WTC11 (cell line): ENCODE data around the gene DNAJC6. TPM values are rescaled to one million over a fixed set of nuclear protein-coding genes. Genes with fewer than 3 reads are reported as not detected.

Experiments used
- ATAC-seq: fragments of 200-7000 bp; cut with Tn5 transposase; 2 replicates; pipeline ENCODE4 v1.10.0; 2021; ENCODE audit warnings: mild to moderate bottlenecking, moderate library complexity
- CTCF ChIA-PET: fragments of 300-600 bp; sonication (Branson Sonifier 250); formaldehyde crosslinking; loops from one replicate; lab custom pipeline; 2021; ENCODE audit warnings: antibody characterized with exemption; lab: Charles Lee
- POLR2A ChIA-PET: fragments of 350-600 bp; sonication (Branson Sonifier 250); formaldehyde crosslinking; loops from one replicate; lab custom pipeline; 2021; ENCODE audit warnings: antibody characterized with exemption; lab: Charles Lee
- DNase-seq: peaks from one replicate; pipeline ENCODE4 v3.0.0; 2021; ENCODE audit warnings: low spot score
- H3K27ac Mint-ChIP-seq: 2 replicates; pipeline ENCODE4 v1.8.0; 2021; ENCODE audit warnings: mixed read lengths
- H3K27me3 Mint-ChIP-seq: 2 replicates; pipeline ENCODE4 v1.8.0; 2021; ENCODE audit warnings: low read depth, mild to moderate bottlenecking, moderate library complexity, mixed read lengths
- H3K36me3 Mint-ChIP-seq: 2 replicates; pipeline ENCODE4 v1.8.0; 2021; ENCODE audit warnings: mixed read lengths
- H3K4me1 Mint-ChIP-seq: 2 replicates; pipeline ENCODE4 v1.8.0; 2022; ENCODE audit warnings: mixed read lengths
- H3K4me3 Mint-ChIP-seq: 2 replicates; pipeline ENCODE4 v1.8.0; 2021; ENCODE audit warnings: mild to moderate bottlenecking, moderate library complexity, mixed read lengths
- H3K9me3 Mint-ChIP-seq: 2 replicates; pipeline ENCODE4 v1.8.0; 2021; ENCODE audit warnings: mixed read lengths
- ATF1 ChIP-seq: sonication (generic); formaldehyde crosslinking; IDR thresholded peaks from 2 replicates; pipeline ENCODE4 v1.8.1; 2023; ENCODE audit warnings: mild to moderate bottlenecking, moderate library complexity, missing genetic modification reagents
- ATF6 ChIP-seq: sonication (generic); formaldehyde crosslinking; IDR thresholded peaks from 2 replicates; pipeline ENCODE4 v1.8.1; 2023; ENCODE audit warnings: mild to moderate bottlenecking, missing genetic modification reagents
- CREB1 ChIP-seq: sonication (generic); formaldehyde crosslinking; IDR thresholded peaks from 2 replicates; pipeline ENCODE4 v1.8.0; 2023; ENCODE audit warnings: mild to moderate bottlenecking, missing genetic modification reagents
- E2F5 ChIP-seq: sonication (generic); formaldehyde crosslinking; IDR thresholded peaks from 2 replicates; pipeline ENCODE4 v1.8.1; 2022; ENCODE audit warnings: mild to moderate bottlenecking, moderate library complexity, missing genetic modification reagents
- ELF4 ChIP-seq: sonication (generic); formaldehyde crosslinking; IDR thresholded peaks from 2 replicates; pipeline ENCODE4 v1.8.1; 2022; ENCODE audit warnings: low read depth, mild to moderate bottlenecking, moderate library complexity, missing genetic modification reagents
- ERG ChIP-seq: fragments of 250-450 bp; sonication (Bioruptor Pico); IDR thresholded peaks from 2 replicates; pipeline ENCODE4 v1.8.0; 2021; ENCODE audit warnings: mild to moderate bottlenecking
- SMAD4 ChIP-seq: sonication (generic); formaldehyde crosslinking; IDR thresholded peaks from 2 replicates; pipeline ENCODE4 v1.8.0; 2022; ENCODE audit warnings: mild to moderate bottlenecking, missing genetic modification reagents
- SOX15 ChIP-seq: fragments of 250-450 bp; sonication (Bioruptor Pico); IDR thresholded peaks from 2 replicates; pipeline ENCODE4 v1.9.0; 2021; ENCODE audit warnings: mild to moderate bottlenecking
- TEAD1 ChIP-seq: sonication (generic); formaldehyde crosslinking; IDR thresholded peaks from 2 replicates; pipeline ENCODE4 v1.8.0; 2022; ENCODE audit warnings: mild to moderate bottlenecking, missing genetic modification reagents
- ZNF138 ChIP-seq: sonication (generic); formaldehyde crosslinking; conservative IDR thresholded peaks from 2 replicates; pipeline ENCODE4 v1.8.1; 2022; ENCODE audit warnings: mild to moderate bottlenecking, moderate library complexity, missing genetic modification reagents
- total RNA-seq: library from RNA; stranded (reverse); gene quantifications from 3 replicates; pipeline ENCODE4 v1.2.3, GENCODE V29; 2021
- TF ChIP-seq, protein P1 (sequence below): sonication (generic); formaldehyde crosslinking; IDR thresholded peaks from 2 replicates; pipeline ENCODE4 v1.8.0; 2022; ENCODE audit warnings: mild to moderate bottlenecking, missing genetic modification reagents
- TF ChIP-seq, protein P2 (sequence below): sonication (generic); formaldehyde crosslinking; IDR thresholded peaks from 2 replicates; pipeline ENCODE4 v1.8.1; 2022; ENCODE audit warnings: mild to moderate bottlenecking, missing genetic modification reagents, moderate library complexity, borderline replicate concordance
- TF ChIP-seq, protein P3 (sequence below): sonication (generic); formaldehyde crosslinking; IDR thresholded peaks from 2 replicates; pipeline ENCODE4 v1.8.0; 2022; ENCODE audit warnings: mild to moderate bottlenecking, missing genetic modification reagents
- TF ChIP-seq, protein P4 (sequence below): fragments of 250-450 bp; sonication (Bioruptor Pico); IDR thresholded peaks from 2 replicates; pipeline ENCODE4 v2.1.2; 2022; ENCODE audit warnings: mild to moderate bottlenecking, moderate library complexity
- TF ChIP-seq, protein P5 (sequence below): sonication (generic); formaldehyde crosslinking; IDR thresholded peaks from 2 replicates; pipeline ENCODE4 v1.8.1; 2023; ENCODE audit warnings: mild to moderate bottlenecking, missing genetic modification reagents

The DNAJC6 gene
- total RNA-seq, 1 experiment from 2014 or later: 9.1 TPM

GRCh38 chr1:65357291-65357960 is 48.1 kb downstream of the DNAJC6 start:
- Mint-ChIP-seq H3K36me3 (no peaks in the 10 kb centered on the region), H3K27ac (no peak overlapping the region), H3K4me1 (peaks cover 12% of the 10 kb centered on the region), H3K9me3 (peaks cover 6% of the 10 kb centered on the region), H3K4me3 (no peak overlapping the region), H3K27me3 (no peaks in the 10 kb centered on the region)
- no peak for DNase-seq
- CTCF ChIA-PET: no interaction called here
- no peak for ATAC-seq
- POLR2A ChIA-PET: no interaction called here
- TF ChIP-seq ATF6 (CRISPR knock-in tag) (no peak), ERG (no peak), ZNF138 (CRISPR knock-in tag) (no peak), ELF4 (no peak), TEAD1 (CRISPR knock-in tag) (no peak), E2F5 (CRISPR knock-in tag) (no peak), SOX15 (CRISPR knock-in tag) (no peak), ATF1 (no peak), SMAD4 (no peak), CREB1 (no peak)
- TF ChIP-seq, protein P1, sequence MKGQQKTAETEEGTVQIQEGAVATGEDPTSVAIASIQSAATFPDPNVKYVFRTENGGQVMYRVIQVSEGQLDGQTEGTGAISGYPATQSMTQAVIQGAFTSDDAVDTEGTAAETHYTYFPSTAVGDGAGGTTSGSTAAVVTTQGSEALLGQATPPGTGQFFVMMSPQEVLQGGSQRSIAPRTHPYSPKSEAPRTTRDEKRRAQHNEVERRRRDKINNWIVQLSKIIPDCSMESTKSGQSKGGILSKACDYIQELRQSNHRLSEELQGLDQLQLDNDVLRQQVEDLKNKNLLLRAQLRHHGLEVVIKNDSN (CRISPR knock-in tag): no peak
- TF ChIP-seq, protein P2, sequence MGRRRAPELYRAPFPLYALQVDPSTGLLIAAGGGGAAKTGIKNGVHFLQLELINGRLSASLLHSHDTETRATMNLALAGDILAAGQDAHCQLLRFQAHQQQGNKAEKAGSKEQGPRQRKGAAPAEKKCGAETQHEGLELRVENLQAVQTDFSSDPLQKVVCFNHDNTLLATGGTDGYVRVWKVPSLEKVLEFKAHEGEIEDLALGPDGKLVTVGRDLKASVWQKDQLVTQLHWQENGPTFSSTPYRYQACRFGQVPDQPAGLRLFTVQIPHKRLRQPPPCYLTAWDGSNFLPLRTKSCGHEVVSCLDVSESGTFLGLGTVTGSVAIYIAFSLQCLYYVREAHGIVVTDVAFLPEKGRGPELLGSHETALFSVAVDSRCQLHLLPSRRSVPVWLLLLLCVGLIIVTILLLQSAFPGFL (CRISPR knock-in tag): no peak
- TF ChIP-seq, protein P3, sequence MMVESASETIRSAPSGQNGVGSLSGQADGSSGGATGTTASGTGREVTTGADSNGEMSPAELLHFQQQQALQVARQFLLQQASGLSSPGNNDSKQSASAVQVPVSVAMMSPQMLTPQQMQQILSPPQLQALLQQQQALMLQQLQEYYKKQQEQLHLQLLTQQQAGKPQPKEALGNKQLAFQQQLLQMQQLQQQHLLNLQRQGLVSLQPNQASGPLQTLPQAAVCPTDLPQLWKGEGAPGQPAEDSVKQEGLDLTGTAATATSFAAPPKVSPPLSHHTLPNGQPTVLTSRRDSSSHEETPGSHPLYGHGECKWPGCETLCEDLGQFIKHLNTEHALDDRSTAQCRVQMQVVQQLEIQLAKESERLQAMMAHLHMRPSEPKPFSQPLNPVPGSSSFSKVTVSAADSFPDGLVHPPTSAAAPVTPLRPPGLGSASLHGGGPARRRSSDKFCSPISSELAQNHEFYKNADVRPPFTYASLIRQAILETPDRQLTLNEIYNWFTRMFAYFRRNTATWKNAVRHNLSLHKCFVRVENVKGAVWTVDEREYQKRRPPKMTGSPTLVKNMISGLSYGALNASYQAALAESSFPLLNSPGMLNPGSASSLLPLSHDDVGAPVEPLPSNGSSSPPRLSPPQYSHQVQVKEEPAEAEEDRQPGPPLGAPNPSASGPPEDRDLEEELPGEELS (CRISPR knock-in tag): no peak
- TF ChIP-seq, protein P4, sequence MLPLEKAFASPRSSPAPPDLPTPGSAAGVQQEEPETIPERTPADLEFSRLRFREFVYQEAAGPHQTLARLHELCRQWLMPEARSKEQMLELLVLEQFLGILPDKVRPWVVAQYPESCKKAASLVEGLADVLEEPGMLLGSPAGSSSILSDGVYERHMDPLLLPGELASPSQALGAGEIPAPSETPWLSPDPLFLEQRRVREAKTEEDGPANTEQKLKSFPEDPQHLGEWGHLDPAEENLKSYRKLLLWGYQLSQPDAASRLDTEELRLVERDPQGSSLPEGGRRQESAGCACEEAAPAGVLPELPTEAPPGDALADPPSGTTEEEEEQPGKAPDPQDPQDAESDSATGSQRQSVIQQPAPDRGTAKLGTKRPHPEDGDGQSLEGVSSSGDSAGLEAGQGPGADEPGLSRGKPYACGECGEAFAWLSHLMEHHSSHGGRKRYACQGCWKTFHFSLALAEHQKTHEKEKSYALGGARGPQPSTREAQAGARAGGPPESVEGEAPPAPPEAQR (CRISPR knock-in tag): no peak
- TF ChIP-seq, protein P5, sequence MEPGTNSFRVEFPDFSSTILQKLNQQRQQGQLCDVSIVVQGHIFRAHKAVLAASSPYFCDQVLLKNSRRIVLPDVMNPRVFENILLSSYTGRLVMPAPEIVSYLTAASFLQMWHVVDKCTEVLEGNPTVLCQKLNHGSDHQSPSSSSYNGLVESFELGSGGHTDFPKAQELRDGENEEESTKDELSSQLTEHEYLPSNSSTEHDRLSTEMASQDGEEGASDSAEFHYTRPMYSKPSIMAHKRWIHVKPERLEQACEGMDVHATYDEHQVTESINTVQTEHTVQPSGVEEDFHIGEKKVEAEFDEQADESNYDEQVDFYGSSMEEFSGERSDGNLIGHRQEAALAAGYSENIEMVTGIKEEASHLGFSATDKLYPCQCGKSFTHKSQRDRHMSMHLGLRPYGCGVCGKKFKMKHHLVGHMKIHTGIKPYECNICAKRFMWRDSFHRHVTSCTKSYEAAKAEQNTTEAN (CRISPR knock-in tag): no peak
